HepG2 (cell line): ENCODE measurements around the gene STEAP3. TPM values are rescaled to one million over a fixed set of nuclear protein-coding genes. Genes with fewer than 3 reads are reported as not detected.

ENCODE experiments used
- ATAC-seq: fragments of 200-7000 bp; cut with Tn5 transposase; 3 replicates; pipeline ENCODE4 v1.9.1; 2020; ENCODE audit warnings: mild to moderate bottlenecking, moderate library complexity
- BruUV-seq: library from RNA; stranded (reverse); fragments of 400-500 nt; replicated peaks from 2 replicates; lab custom pipeline; 2021; lab: Mats Ljungman, UMichigan
- CTCF ChIA-PET: fragments of 300-600 bp; formaldehyde crosslinking; extraction: SDS; loops from one replicate; lab custom pipeline; 2021; ENCODE audit warnings: low total read pairs, inconsistent platforms, low intra/inter-chr PET ratio; lab: Yijun Ruan, JAX
- POLR2A ChIA-PET: fragments of 350-600 bp; sonication (Branson Sonifier 250); formaldehyde crosslinking; loops from one replicate; lab custom pipeline; 2020; ENCODE audit warnings: antibody characterized with exemption, inconsistent platforms; lab: Yijun Ruan, JAX
- DNase-seq: peaks from one replicate; pipeline ENCODE4 v3.0.0-alpha.2; 2015; ENCODE audit warnings: low spot score
- FAIRE-seq: peaks from 3 replicates; lab custom pipeline; 2011; peaks lifted over from hg19 to GRCh38; lab: Jason Lieb, UNC
- H2AFZ ChIP-seq: one replicate; pipeline ENCODE4 v1.6.1; 2011; ENCODE audit warnings: low read length, inconsistent platforms
- H3K27ac ChIP-seq: fragments of 300-600 bp; 3 replicates; pipeline ENCODE4 v1.8.0; 2011; ENCODE audit warnings: mixed run types, mild to moderate bottlenecking, mixed read lengths, low read length, inconsistent platforms; ENCODE audit not compliant: insufficient read depth; ENCODE audit errors: extremely low read length
- H3K27me3 ChIP-seq, 2 experiments: fragments of 200-600 bp in 1 of 2; 2 replicates in 1 of 2; 3 replicates in 1 of 2; pipeline versions ENCODE4 v1.6.0 to v1.8.0; 2011; ENCODE audit warnings: low read length in 2 of 2, mild to moderate bottlenecking in 2 of 2, moderate library complexity in 2 of 2, inconsistent platforms in 1 of 2; ENCODE audit not compliant: insufficient read depth in 2 of 2, control insufficient read depth in 1 of 2
- H3K36me3 ChIP-seq, 2 experiments: fragments of 200-600 bp in 1 of 2; replicated peaks in 1 of 2; 2 replicates in 1 of 2; 3 replicates in 1 of 2; pipeline versions ENCODE4 v1.5.1 to v1.8.0; 2011; ENCODE audit warnings: low read length in 2 of 2, inconsistent platforms in 1 of 2; ENCODE audit not compliant: insufficient read depth in 2 of 2, control insufficient read depth in 1 of 2
- H3K4me1 ChIP-seq: 2 replicates; pipeline ENCODE4 v1.5.1; 2012; ENCODE audit warnings: low read length, inconsistent platforms; ENCODE audit not compliant: insufficient read depth
- H3K4me2 ChIP-seq: 2 replicates; pipeline ENCODE4 v1.6.0; 2011; ENCODE audit warnings: low read depth, low read length, inconsistent platforms
- H3K4me3 ChIP-seq, 3 experiments: fragments of 200-600 bp in 1 of 3; sonication (generic), shearing (Covaris generic) in 1 of 3; replicated peaks in 1 of 3; 2 replicates each; pipeline ENCODE4 v1.5.1; 2011 to 2016; ENCODE audit warnings: low read length in 3 of 3, inconsistent platforms in 2 of 3, low read depth in 2 of 3, mild to moderate bottlenecking in 2 of 3, control low read depth in 1 of 3, mixed read lengths in 1 of 3; ENCODE audit not compliant: insufficient read depth in 1 of 3
- H3K79me2 ChIP-seq: one replicate; pipeline ENCODE4 v1.6.1; 2011; ENCODE audit warnings: low read length, inconsistent platforms; ENCODE audit not compliant: insufficient read depth
- H3K9ac ChIP-seq: 2 replicates; pipeline ENCODE4 v1.6.0; 2011; ENCODE audit warnings: mild to moderate bottlenecking, low read depth, low read length, inconsistent platforms; ENCODE audit not compliant: insufficient read depth
- H3K9me3 ChIP-seq: 2 replicates; pipeline ENCODE4 v1.5.1; 2012; ENCODE audit warnings: mild to moderate bottlenecking, low read length
- H4K20me1 ChIP-seq: 2 replicates; pipeline ENCODE4 v1.6.0; 2011; ENCODE audit warnings: inconsistent platforms, mild to moderate bottlenecking, low read length, moderate library complexity; ENCODE audit not compliant: insufficient read depth
- ATRX ChIP-seq: sonication (generic); formaldehyde crosslinking; IDR thresholded peaks from 2 replicates; pipeline ENCODE4 v1.4.0; 2020; ENCODE audit warnings: missing genetic modification reagents, borderline replicate concordance
- DMAP1 ChIP-seq: IDR thresholded peaks from 2 replicates; pipeline ENCODE4 v1.6.1; 2016
- EP300 ChIP-seq, 3 experiments: sonication (generic) in 1 of 3; formaldehyde crosslinking in 1 of 3; IDR thresholded peaks; 2 replicates each; pipeline versions ENCODE4 v1.5.1 to v1.6.1; 2011 to 2020; ENCODE audit warnings: low read depth in 2 of 3, low read length in 2 of 3, borderline replicate concordance in 1 of 3, improper control_type of control experiment in 1 of 3, mild to moderate bottlenecking in 1 of 3, missing genetic modification reagents in 1 of 3, moderate library complexity in 1 of 3
- ETV6 ChIP-seq: sonication (generic); formaldehyde crosslinking; conservative IDR thresholded peaks from 2 replicates; pipeline ENCODE4 v1.4.0; 2020; ENCODE audit warnings: missing genetic modification reagents
- HOXA7 ChIP-seq: sonication (generic); formaldehyde crosslinking; IDR thresholded peaks from 2 replicates; pipeline ENCODE4 v1.8.1; 2022; ENCODE audit warnings: mild to moderate bottlenecking, missing genetic modification reagents, moderate library complexity
- HOXA9 ChIP-seq: sonication (generic); formaldehyde crosslinking; IDR thresholded peaks from 2 replicates; pipeline ENCODE4 v1.8.1; 2022; ENCODE audit warnings: missing genetic modification reagents, mild to moderate bottlenecking, moderate library complexity, borderline replicate concordance
- KLF12 ChIP-seq: sonication (generic); formaldehyde crosslinking; IDR thresholded peaks from 2 replicates; pipeline ENCODE4 v1.4.0; 2020; ENCODE audit warnings: missing genetic modification reagents, borderline replicate concordance
- NFIB ChIP-seq: sonication (generic); formaldehyde crosslinking; IDR thresholded peaks from 2 replicates; pipeline ENCODE4 v1.9.0; 2021; ENCODE audit warnings: missing genetic modification reagents, mild to moderate bottlenecking, borderline replicate concordance
- SMYD3 ChIP-seq: sonication (generic); formaldehyde crosslinking; IDR thresholded peaks from 2 replicates; pipeline ENCODE4 v1.8.1; 2023; ENCODE audit warnings: mild to moderate bottlenecking, missing genetic modification reagents
- SP1 ChIP-seq, 2 experiments: fragments of 450-650 bp in 1 of 2; sonication (generic) in 1 of 2; formaldehyde crosslinking in 1 of 2; IDR thresholded peaks; 2 replicates each; pipeline versions ENCODE4 v1.4.0 to v1.6.1; 2016 to 2020; ENCODE audit warnings: missing genetic modification reagents in 1 of 2
- ZNF563 ChIP-seq: sonication (generic); formaldehyde crosslinking; IDR thresholded peaks from 2 replicates; pipeline ENCODE4 v1.8.0; 2022; ENCODE audit warnings: mild to moderate bottlenecking, moderate library complexity, missing genetic modification reagents
- WGBS: methylation state at CpG from one replicate; pipeline ENCODE4 v1.1.6; 2017; ENCODE audit warnings: low lambda C conversion rate; 5-methylcytosine and 5-hydroxymethylcytosine counted together
- in situ Hi-C: cut with HindIII; loops from 2 replicates; pipeline ENCODE4 v1.10.0; 2017; ENCODE audit warnings: low pct_unique_long_range_greater_than_20kb; ENCODE audit not compliant: extremely low pct_ligation_motif_present
- intact Hi-C: fragments of 100-400 bp; cut with micrococcal nuclease; formaldehyde crosslinking; loops from one replicate; pipeline ENCODE4 v1.10.0; 2022; ENCODE audit not compliant: unreplicated experiment
- polyA plus RNA-seq, 8 experiments: library from polyadenylated mRNA; depleted of rRNA in 3 of 8; stranded (reverse) in 7 of 8; unstranded in 1 of 8; fragments of >200 nt; fragmentation: Illumina TruSeq in 4 of 8; extraction: Trizol in 4 of 8; gene quantifications; 2 replicates each; pipeline versions ENCODE4 v1.2.1 to v1.2.3, GENCODE V29; 2011 to 2016; ENCODE audit warnings: low read depth in 4 of 8, missing spikeins in 1 of 8, mixed read lengths in 1 of 8; ENCODE audit not compliant: insufficient read depth in 1 of 8
- total RNA-seq, 5 experiments: library from RNA; depleted of rRNA; stranded (reverse); fragments of >200 nt; fragmentation: Illumina TruSeq; extraction: Trizol; gene quantifications; 2 replicates each; pipeline ENCODE4 v1.2.3, GENCODE V29; 2016; ENCODE audit warnings: low read depth in 1 of 5
- TF ChIP-seq, protein P1 (sequence below): sonication (generic); formaldehyde crosslinking; IDR thresholded peaks from one replicate; pipeline ENCODE4 v1.5.1; 2020; ENCODE audit warnings: mild to moderate bottlenecking, missing genetic modification reagents; ENCODE audit errors: not compliant biosample characterization
- TF ChIP-seq, protein P2 (sequence below): sonication (generic); formaldehyde crosslinking; conservative IDR thresholded peaks from 2 replicates; pipeline ENCODE4 v1.8.1; 2023; ENCODE audit warnings: missing genetic modification reagents
- TF ChIP-seq, protein P3 (sequence below): sonication (generic); formaldehyde crosslinking; IDR thresholded peaks from 2 replicates; pipeline ENCODE4 v1.8.1; 2023; ENCODE audit warnings: missing genetic modification reagents, mild to moderate bottlenecking, borderline replicate concordance

The STEAP3 gene
- total and polyA plus RNA-seq, 2 of the 13 experiments (the other 11 are each of a cell fraction or from before 2014, with no cell fraction given), result 7.3 to 21.1 TPM

DNA sequence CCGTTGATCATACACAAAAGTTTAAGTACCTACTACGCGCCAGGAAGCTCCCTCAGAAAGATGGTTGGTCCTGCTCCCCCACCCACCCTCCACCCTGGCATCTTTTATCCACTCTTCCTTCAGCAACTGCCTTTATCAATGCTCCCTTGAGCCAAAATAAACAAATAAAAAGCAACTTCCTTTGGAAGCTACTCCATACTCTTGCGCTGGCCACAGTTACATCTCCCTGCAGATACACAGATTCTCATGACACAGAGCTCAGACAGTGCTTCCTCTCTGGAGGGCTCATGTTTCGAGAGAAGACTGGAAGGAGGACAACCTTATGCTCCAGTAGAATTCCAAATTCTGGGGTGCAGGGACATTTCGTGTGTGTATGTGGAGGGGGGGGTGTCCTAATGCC is 3.8 kb upstream of the STEAP3 start:
- ChIA-PET POLR2A (no interaction called here), CTCF (interaction anchor here (2.2 kb wide), 1 partner anchor 45 kb away, joined by 17 read pairs; no protein-coding TSS in a partner anchor)
- no peaks in the 10 kb centered on the region for H3K79me2 ChIP-seq
- no peaks in the 10 kb centered on the region for H3K9me3 ChIP-seq
- H3K4me3 ChIP-seq, result no peak overlapping the region
- H3K36me3 ChIP-seq, result no peaks in the 10 kb centered on the region
- intact Hi-C loops, result loop anchor here (1.0 kb wide), 1 partner anchor 71 kb away; no protein-coding TSS in a partner anchor
- WGBS, result 57% methylated on average over 6 of the region's 6 CpGs
- H2AFZ ChIP-seq, result no peak overlapping the region
- DNase-seq, result no peak
- H3K9ac ChIP-seq, result no peak overlapping the region
- no peak overlapping the region for H3K4me2 ChIP-seq
- no peak overlapping the region for H3K27ac ChIP-seq
- no peaks in the 10 kb centered on the region for H4K20me1 ChIP-seq
- TF ChIP-seq, protein P1, sequence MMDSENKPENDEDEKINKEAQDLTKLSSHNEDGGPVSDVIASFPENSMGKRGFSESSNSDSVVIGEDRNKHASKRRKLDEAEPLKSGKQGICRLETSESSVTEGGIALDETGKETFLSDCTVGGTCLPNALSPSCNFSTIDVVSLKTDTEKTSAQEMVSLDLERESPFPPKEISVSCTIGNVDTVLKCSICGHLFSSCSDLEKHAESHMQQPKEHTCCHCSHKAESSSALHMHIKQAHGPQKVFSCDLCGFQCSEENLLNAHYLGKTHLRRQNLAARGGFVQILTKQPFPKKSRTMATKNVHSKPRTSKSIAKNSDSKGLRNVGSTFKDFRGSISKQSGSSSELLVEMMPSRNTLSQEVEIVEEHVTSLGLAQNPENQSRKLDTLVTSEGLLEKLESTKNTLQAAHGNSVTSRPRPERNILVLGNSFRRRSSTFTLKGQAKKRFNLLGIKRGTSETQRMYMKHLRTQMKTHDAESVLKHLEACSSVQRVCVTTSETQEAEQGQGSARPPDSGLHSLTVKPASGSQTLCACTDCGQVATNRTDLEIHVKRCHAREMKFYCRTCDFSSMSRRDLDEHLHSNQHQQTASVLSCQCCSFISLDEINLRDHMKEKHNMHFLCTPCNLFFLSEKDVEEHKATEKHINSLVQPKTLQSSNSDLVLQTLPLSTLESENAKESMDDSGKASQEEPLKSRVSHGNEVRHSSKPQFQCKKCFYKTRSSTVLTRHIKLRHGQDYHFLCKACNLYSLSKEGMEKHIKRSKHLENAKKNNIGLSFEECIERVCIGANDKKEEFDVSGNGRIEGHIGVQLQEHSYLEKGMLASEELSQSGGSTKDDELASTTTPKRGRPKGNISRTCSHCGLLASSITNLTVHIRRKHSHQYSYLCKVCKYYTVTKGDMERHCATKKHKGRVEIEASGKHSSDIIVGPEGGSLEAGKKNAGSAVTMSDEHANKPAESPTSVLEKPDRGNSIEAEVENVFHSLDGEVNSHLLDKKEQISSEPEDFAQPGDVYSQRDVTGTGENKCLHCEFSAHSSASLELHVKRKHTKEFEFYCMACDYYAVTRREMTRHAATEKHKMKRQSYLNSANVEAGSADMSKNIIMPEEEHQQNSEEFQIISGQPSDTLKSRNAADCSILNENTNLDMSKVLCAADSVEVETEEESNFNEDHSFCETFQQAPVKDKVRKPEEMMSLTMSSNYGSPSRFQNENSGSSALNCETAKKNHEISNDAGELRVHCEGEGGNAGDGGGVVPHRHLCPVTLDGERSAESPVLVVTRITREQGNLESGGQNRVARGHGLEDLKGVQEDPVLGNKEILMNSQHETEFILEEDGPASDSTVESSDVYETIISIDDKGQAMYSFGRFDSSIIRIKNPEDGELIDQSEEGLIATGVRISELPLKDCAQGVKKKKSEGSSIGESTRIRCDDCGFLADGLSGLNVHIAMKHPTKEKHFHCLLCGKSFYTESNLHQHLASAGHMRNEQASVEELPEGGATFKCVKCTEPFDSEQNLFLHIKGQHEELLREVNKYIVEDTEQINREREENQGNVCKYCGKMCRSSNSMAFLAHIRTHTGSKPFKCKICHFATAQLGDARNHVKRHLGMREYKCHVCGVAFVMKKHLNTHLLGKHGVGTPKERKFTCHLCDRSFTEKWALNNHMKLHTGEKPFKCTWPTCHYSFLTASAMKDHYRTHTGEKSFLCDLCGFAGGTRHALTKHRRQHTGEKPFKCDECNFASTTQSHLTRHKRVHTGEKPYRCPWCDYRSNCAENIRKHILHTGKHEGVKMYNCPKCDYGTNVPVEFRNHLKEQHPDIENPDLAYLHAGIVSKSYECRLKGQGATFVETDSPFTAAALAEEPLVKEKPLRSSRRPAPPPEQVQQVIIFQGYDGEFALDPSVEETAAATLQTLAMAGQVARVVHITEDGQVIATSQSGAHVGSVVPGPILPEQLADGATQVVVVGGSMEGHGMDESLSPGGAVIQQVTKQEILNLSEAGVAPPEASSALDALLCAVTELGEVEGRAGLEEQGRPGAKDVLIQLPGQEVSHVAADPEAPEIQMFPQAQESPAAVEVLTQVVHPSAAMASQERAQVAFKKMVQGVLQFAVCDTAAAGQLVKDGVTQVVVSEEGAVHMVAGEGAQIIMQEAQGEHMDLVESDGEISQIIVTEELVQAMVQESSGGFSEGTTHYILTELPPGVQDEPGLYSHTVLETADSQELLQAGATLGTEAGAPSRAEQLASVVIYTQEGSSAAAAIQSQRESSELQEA, result no peak
- TF ChIP-seq NFIB, result no peak
- TF ChIP-seq, protein P2, sequence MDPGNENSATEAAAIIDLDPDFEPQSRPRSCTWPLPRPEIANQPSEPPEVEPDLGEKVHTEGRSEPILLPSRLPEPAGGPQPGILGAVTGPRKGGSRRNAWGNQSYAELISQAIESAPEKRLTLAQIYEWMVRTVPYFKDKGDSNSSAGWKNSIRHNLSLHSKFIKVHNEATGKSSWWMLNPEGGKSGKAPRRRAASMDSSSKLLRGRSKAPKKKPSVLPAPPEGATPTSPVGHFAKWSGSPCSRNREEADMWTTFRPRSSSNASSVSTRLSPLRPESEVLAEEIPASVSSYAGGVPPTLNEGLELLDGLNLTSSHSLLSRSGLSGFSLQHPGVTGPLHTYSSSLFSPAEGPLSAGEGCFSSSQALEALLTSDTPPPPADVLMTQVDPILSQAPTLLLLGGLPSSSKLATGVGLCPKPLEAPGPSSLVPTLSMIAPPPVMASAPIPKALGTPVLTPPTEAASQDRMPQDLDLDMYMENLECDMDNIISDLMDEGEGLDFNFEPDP, result no peak
- no peak for TF ChIP-seq ZNF563 (CRISPR knock-in tag)
- TF ChIP-seq HOXA9 (CRISPR knock-in tag), result no peak
- no peak for TF ChIP-seq SP1 (IDR thresholded peaks at IDR 0.05)
- no peak for TF ChIP-seq SP1 (CRISPR knock-in tag; IDR thresholded peaks at IDR 0.05)
- TF ChIP-seq, protein P3, sequence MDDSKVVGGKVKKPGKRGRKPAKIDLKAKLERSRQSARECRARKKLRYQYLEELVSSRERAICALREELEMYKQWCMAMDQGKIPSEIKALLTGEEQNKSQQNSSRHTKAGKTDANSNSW (CRISPR knock-in tag), result no peak
- no peak for TF ChIP-seq ATRX (CRISPR knock-in tag)
- TF ChIP-seq ETV6 (CRISPR knock-in tag), result no peak
- TF ChIP-seq DMAP1 (CRISPR knock-in tag), result no peak
- TF ChIP-seq KLF12, result no peak
- no peak for TF ChIP-seq HOXA7 (CRISPR knock-in tag)
- no peak for TF ChIP-seq SMYD3
- TF ChIP-seq EP300 (IDR thresholded peaks at IDR 0.05; ENCODE audit: low read depth in 2 of 2, low read length in 2 of 2), result no peak
- TF ChIP-seq EP300 (CRISPR knock-in tag; IDR thresholded peaks at IDR 0.05; ENCODE audit: borderline replicate concordance), result no peak
- in situ Hi-C loops, result loop anchor here (5.0 kb wide), 2 partner anchors 42 to 262 kb away; no protein-coding TSS in a partner anchor
- H3K27me3 ChIP-seq, result 0 out of 5 replicates have a peak, but pooled peaks cover 0 to 4% of the 10 kb centered on the region in 2 experiments
- no peak for ATAC-seq
- peaks cover 61% of the 10 kb centered on the region for H3K4me1 ChIP-seq
- no peak for FAIRE-seq
- BruUV-seq, result no TSS peak
